Neuronal stem cell (in vitro differentiated cells): ENCODE data around the gene ZDHHC22.

ENCODE experiments used
- DNase-seq: peaks from one replicate; pipeline ENCODE4 v3.0.0-alpha.2; 2013; ENCODE audit warnings: low spot score
- H2AFZ ChIP-seq: one replicate; pipeline ENCODE4 v1.6.1; 2013; ENCODE audit warnings: mild to moderate bottlenecking, low read length, inconsistent platforms
- H2AK5ac ChIP-seq: 2 replicates; pipeline ENCODE4 v1.6.1; 2013; ENCODE audit warnings: low read depth, mild to moderate bottlenecking, inconsistent platforms, low read length, moderate library complexity, mixed read lengths
- H2BK120ac ChIP-seq: 2 replicates; pipeline ENCODE4 v1.6.1; 2013; ENCODE audit warnings: low read depth, mild to moderate bottlenecking, inconsistent platforms, low read length, moderate library complexity, mixed read lengths
- H2BK12ac ChIP-seq: one replicate; pipeline ENCODE4 v1.6.1; 2013; ENCODE audit warnings: low read length, inconsistent platforms
- H2BK15ac ChIP-seq: 2 replicates; pipeline ENCODE4 v1.6.1; 2013; ENCODE audit warnings: mild to moderate bottlenecking, low read length, inconsistent platforms, mixed read lengths
- H2BK5ac ChIP-seq: one replicate; pipeline ENCODE4 v1.6.1; 2013; ENCODE audit warnings: inconsistent platforms, mild to moderate bottlenecking, low read length, moderate library complexity
- H3K14ac ChIP-seq: one replicate; pipeline ENCODE4 v1.6.1; 2013; ENCODE audit warnings: low read length, inconsistent platforms
- H3K18ac ChIP-seq: 2 replicates; pipeline ENCODE4 v1.6.1; 2013; ENCODE audit warnings: low read length, inconsistent platforms
- H3K23ac ChIP-seq: 2 replicates; pipeline ENCODE4 v1.6.1; 2013; ENCODE audit warnings: low read depth, mild to moderate bottlenecking, mixed read lengths, low read length, inconsistent platforms; ENCODE audit not compliant: poor library complexity
- H3K27ac ChIP-seq: replicated peaks from 3 replicates; pipeline ENCODE4 v1.5.1; 2013; ENCODE audit warnings: low read length, inconsistent platforms
- H3K27me3 ChIP-seq, 3 experiments: 2 replicates each; pipeline ENCODE4 v1.6.1; 2013; ENCODE audit warnings: low read length in 3 of 3, mild to moderate bottlenecking in 2 of 3, inconsistent platforms in 1 of 3, low read depth in 1 of 3, mixed read lengths in 1 of 3, moderate library complexity in 1 of 3; ENCODE audit not compliant: control insufficient read depth in 3 of 3, insufficient read depth in 3 of 3
- H3K36me3 ChIP-seq, 2 donors: replicated peaks in 1 of 2; 2 replicates each; pipeline ENCODE4 v1.6.1; 2013; ENCODE audit warnings: low read length in 2 of 2; ENCODE audit not compliant: control insufficient read depth in 2 of 2, insufficient read depth in 2 of 2
- H3K4ac ChIP-seq: 2 replicates; pipeline ENCODE4 v1.6.1; 2013; ENCODE audit warnings: inconsistent platforms, mild to moderate bottlenecking, low read length, moderate library complexity
- H3K4me1 ChIP-seq, 2 donors: 1 replicate in 1 of 2; 2 replicates in 1 of 2; pipeline ENCODE4 v1.6.1; 2013; ENCODE audit warnings: low read length in 2 of 2, low read depth in 1 of 2; ENCODE audit not compliant: control insufficient read depth in 2 of 2, insufficient read depth in 1 of 2
- H3K4me2 ChIP-seq: one replicate; pipeline ENCODE4 v1.6.1; 2013; ENCODE audit warnings: mild to moderate bottlenecking, low read length, inconsistent platforms; ENCODE audit not compliant: insufficient read depth, poor library complexity, severe bottlenecking
- H3K4me3 ChIP-seq, 2 donors: 2 replicates each; pipeline ENCODE4 v1.5.1; 2013; ENCODE audit warnings: low read length in 2 of 2, mild to moderate bottlenecking in 2 of 2, inconsistent platforms in 1 of 2, moderate library complexity in 1 of 2
- H3K79me1 ChIP-seq: one replicate; pipeline ENCODE4 v1.6.1; 2013; ENCODE audit warnings: low read depth, mild to moderate bottlenecking, inconsistent platforms, low read length, moderate library complexity
- H3K9ac ChIP-seq: one replicate; pipeline ENCODE4 v1.6.1; 2013; ENCODE audit warnings: mild to moderate bottlenecking, low read depth, low read length, inconsistent platforms; ENCODE audit not compliant: poor library complexity
- H3K9me3 ChIP-seq, 2 donors: replicated peaks in 1 of 2; 2 replicates each; pipeline versions ENCODE3 to v1.6.1; 2013; ENCODE audit warnings: low read length in 2 of 2, mild to moderate bottlenecking in 2 of 2, inconsistent platforms in 1 of 2, low read depth in 1 of 2, mixed read lengths in 1 of 2, moderate library complexity in 1 of 2; ENCODE audit not compliant: control insufficient read depth in 2 of 2, insufficient read depth in 1 of 2
- H4K8ac ChIP-seq: one replicate; pipeline ENCODE4 v1.6.1; 2013; ENCODE audit warnings: low read depth, mild to moderate bottlenecking, inconsistent platforms, low read length, moderate library complexity
- H4K91ac ChIP-seq: one replicate; pipeline ENCODE4 v1.6.1; 2013; ENCODE audit warnings: low read length, low read depth, mild to moderate bottlenecking, inconsistent platforms; ENCODE audit not compliant: poor library complexity
- WGBS, 2 donors: extraction: QIAGEN DNeasy Blood & Tissue Kit; methylation state at CpG; one replicate each; pipeline ENCODE4 v1.1.7; 2013; ENCODE audit warnings: missing lambda C conversion rate in 2 of 2, mixed read lengths in 1 of 2; ENCODE audit not compliant: insufficient read length in 2 of 2, insufficient replicate concordance in 1 of 2; ENCODE audit errors: extremely low coverage in 2 of 2; 5-methylcytosine and 5-hydroxymethylcytosine counted together

Gene ZDHHC22

DNA sequence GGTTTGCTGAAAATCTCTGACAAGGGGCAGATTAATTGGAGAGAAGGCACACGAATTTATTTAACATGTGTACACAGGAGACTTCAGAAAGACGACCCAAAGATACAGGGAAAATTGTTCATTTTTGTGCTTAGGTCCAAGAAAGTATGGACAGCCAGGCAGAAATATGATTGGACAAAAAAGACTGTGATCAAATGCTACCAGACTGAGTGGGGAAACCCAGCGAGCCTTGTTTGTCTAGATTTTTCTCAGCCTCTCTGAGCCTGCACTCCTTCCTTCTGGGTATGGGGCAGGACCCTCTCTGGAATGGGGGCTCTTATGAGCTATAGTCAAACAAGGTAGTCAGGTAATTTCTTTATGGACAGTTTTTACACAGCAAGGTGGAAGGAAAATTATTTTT is 54.0 kb downstream of the ZDHHC22 start:
- Histone ChIP-seq H3K4me2 (no peak overlapping the region), H3K18ac (no peak overlapping the region), H3K27me3 (no peaks in the 10 kb centered on the region), H3K14ac (no peak overlapping the region), H2AK5ac (no peak overlapping the region), H3K79me1 (no peaks in the 10 kb centered on the region), H3K9me3 (peaks cover 0 to 11% of the 10 kb centered on the region in 2 donors), H3K9ac (no peak overlapping the region), H2BK120ac (no peak overlapping the region), H3K27ac (no peak overlapping the region), H2BK15ac (no peak overlapping the region), H2BK12ac (no peak overlapping the region), H4K91ac (no peak overlapping the region), H2AFZ (peak overlapping the region; percentile 3), H3K4me1 (peaks cover 32 to 36% of the 10 kb centered on the region in 2 donors), H4K8ac (no peak overlapping the region), H3K4ac (no peak overlapping the region), H2BK5ac (no peak overlapping the region), H3K4me3 (no peak overlapping the region), H3K36me3 (no peaks in the 10 kb centered on the region), H3K23ac (no peak overlapping the region)
- WGBS, 2 donors, result no CpG with 5 or more reads among the region's 3 CpGs
- DNase-seq, result no peak

DNA sequence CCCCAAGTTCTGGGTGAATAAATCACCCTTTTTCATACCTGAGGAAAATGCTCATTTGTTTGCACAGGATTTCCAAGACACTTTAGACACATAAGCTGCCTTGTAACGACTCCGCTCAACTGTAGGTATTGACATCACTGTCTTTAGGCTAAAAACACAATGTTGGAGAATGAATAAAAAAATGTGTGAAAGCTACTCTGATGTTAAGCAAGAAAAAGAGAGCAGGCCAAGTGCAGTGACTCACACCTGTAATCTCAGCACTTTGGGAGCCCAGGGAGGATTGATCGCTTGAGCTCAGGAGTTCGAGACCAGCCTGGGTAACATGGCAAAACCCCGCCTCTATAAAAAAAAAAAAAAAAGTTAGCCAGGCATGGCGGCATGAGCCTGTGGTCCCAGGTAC is 54.6 kb downstream of the ZDHHC22 start:
- WGBS, 2 donors, result no CpG with 5 or more reads among the region's 6 CpGs
- Histone ChIP-seq H3K4me3 (no peak overlapping the region), H3K27ac (peak overlapping the region; percentile 52)

DNA sequence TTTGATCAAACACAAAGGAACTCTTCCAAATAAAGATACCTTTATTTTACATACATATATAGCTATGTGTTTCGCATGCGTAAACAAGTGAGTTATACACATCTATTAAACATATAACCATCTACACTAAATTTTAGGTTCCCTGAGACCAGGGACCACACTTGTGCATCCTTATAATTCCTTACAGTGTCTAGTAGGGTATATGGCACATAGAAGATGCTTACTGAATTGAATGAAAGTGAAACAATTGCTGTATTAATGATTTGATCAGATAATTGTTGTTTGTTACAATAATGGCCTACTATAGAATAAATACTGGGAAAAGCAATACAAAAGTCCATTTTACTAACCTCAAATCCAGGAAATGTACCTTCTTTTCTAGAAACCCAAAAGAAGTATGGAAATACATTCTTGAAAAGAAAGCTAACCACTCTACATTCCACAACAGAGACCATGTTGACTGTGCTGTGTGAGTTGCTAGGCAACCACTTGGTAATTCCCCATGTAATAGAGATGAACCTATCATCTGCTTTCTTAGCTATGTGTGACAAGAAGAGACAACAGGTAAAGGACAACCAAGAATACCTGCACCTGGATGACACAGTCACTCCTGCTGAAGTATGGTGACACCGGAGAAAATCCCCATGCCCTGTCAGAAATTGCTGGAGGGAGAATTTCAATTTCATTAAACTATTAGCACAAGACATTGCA is 55.4 kb downstream of the ZDHHC22 start:
- peaks cover 35 to 38% of the 10 kb centered on the region in 2 donors for H3K4me1 ChIP-seq
- H3K27ac ChIP-seq, result peak overlapping the region; percentile 98
- no peaks in the 10 kb centered on the region for H3K36me3 ChIP-seq
- H2BK5ac ChIP-seq, result no peak overlapping the region
- H3K4me3 ChIP-seq, result peak overlapping the region in 1 of 2 donors; percentile 45
- H3K4ac ChIP-seq, result no peak overlapping the region
- no peaks in the 10 kb centered on the region for H3K79me1 ChIP-seq
- H3K9ac ChIP-seq, result no peak overlapping the region
- DNase-seq, result peak; percentile 40
- no peak overlapping the region for H4K8ac ChIP-seq
- no peak overlapping the region for H3K23ac ChIP-seq
- H2BK120ac ChIP-seq, result no peak overlapping the region
- H3K9me3 ChIP-seq, result peaks cover 0 to 4% of the 10 kb centered on the region in 2 donors
- H3K4me2 ChIP-seq, result no peak overlapping the region
- H3K27me3 ChIP-seq, result no peaks in the 10 kb centered on the region
- H2BK15ac ChIP-seq, result no peak overlapping the region
- no peak overlapping the region for H4K91ac ChIP-seq
- no peak overlapping the region for H2AK5ac ChIP-seq
- no peak overlapping the region for H2BK12ac ChIP-seq
- H2AFZ ChIP-seq, result no peak overlapping the region
- H3K18ac ChIP-seq, result no peak overlapping the region
- no CpG with 5 or more reads among the region's 3 CpGs for WGBS, 2 donors
- no peak overlapping the region for H3K14ac ChIP-seq

More for the DNA sequence above, 54.6 kb downstream of the ZDHHC22 start:
- H3K14ac ChIP-seq, result no peak overlapping the region
- H3K4ac ChIP-seq, result no peak overlapping the region
- H3K23ac ChIP-seq, result no peak overlapping the region
- no peak overlapping the region for H2AFZ ChIP-seq
- H2BK120ac ChIP-seq, result no peak overlapping the region
- H4K8ac ChIP-seq, result no peak overlapping the region
- no peak for DNase-seq
- H3K9ac ChIP-seq, result no peak overlapping the region
- H3K4me2 ChIP-seq, result no peak overlapping the region
- no peak overlapping the region for H2BK12ac ChIP-seq
- H3K36me3 ChIP-seq, result no peaks in the 10 kb centered on the region
- H3K9me3 ChIP-seq, result peaks cover 0 to 11% of the 10 kb centered on the region in 2 donors
- no peaks in the 10 kb centered on the region for H3K27me3 ChIP-seq
- no peaks in the 10 kb centered on the region for H3K79me1 ChIP-seq
- H2BK15ac ChIP-seq, result no peak overlapping the region
- no peak overlapping the region for H2BK5ac ChIP-seq
- H3K18ac ChIP-seq, result no peak overlapping the region
- H3K4me1 ChIP-seq, result peaks cover 35 to 38% of the 10 kb centered on the region in 2 donors
- H2AK5ac ChIP-seq, result no peak overlapping the region
- no peak overlapping the region for H4K91ac ChIP-seq

DNA sequence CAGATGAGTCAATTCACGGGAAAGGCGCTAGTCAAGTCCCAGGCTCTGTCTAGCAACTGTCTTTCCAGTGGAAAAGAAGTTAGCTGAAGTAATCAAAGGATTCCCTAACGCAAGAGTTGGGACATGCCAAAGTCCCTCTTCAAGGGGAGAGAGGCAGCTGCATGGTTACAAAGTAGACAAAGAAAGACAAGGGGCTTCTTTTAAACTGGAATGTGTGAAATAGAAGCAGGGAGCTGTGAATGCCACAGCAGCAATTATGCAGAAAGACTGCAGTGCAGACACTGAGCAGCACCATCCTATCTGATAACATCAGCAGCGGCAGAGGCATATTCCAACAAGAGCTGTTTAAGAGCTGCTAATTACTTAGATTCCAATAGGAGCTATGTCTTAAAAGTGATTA is 56.1 kb downstream of the ZDHHC22 start:
- peak overlapping the region; percentile 91 for H3K18ac ChIP-seq
- peak overlapping the region; percentile 63 for H2BK5ac ChIP-seq
- H3K14ac ChIP-seq, result no peak overlapping the region
- peak overlapping the region; percentile 51 for H3K4me2 ChIP-seq
- no CpG with 5 or more reads among the region's 4 CpGs for WGBS, 2 donors
- H2BK120ac ChIP-seq, result peak overlapping the region; percentile 88
- no peaks in the 10 kb centered on the region for H3K9me3 ChIP-seq
- H3K4me3 ChIP-seq, result peak overlapping the region in 1 of 2 donors; percentile 45
- no peak overlapping the region for H3K23ac ChIP-seq
- H3K4ac ChIP-seq, result no peak overlapping the region
- no peaks in the 10 kb centered on the region for H3K79me1 ChIP-seq
- H2BK12ac ChIP-seq, result peak overlapping the region; percentile 77
- H2AFZ ChIP-seq, result peak overlapping the region; percentile 61
- H3K4me1 ChIP-seq, result peaks cover 35 to 38% of the 10 kb centered on the region in 2 donors
- peak overlapping the region; percentile 19 for H4K91ac ChIP-seq
- H2AK5ac ChIP-seq, result no peak overlapping the region
- no peak overlapping the region for H3K9ac ChIP-seq
- H3K27ac ChIP-seq, result peak overlapping the region; percentile 98
- no peak overlapping the region for H2BK15ac ChIP-seq
- no peak overlapping the region for H4K8ac ChIP-seq
- no peaks in the 10 kb centered on the region for H3K36me3 ChIP-seq
- H3K27me3 ChIP-seq, result no peaks in the 10 kb centered on the region
- peak; percentile 73 for DNase-seq
